A204.1 (cell line): Measurements from ENCODE around the gene PDE4DIP.
"Not testable (repeated sequence)": the region's sequence is repeated elsewhere in the genome, so short reads cannot be mapped to it uniquely, and the experiment has no call there.

ENCODE experiments used
- FAIRE-seq: peaks from 2 replicates; lab custom pipeline; 2012; peaks lifted over from hg19 to GRCh38; lab: Jason Lieb, UNC

Gene PDE4DIP

DNA sequence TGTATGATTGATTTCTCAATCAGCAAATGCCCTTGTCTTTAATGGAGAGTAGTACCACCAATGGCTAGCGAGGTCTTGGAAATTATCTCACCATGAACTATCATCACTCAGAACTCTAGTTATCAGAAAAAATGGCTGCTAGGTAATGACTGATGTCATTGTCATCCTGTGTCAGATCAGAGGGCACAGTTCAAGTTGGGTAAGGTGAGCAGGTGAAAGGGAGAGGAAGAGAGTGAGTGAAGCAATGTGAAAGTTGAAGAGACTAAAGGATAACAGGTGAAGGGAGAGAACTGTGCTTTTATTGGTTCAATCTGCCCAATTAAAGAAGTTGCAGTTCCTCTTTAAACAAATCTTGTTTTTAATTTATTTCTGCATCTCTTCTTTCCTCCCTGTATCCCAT, 76.8 kb downstream of the PDE4DIP start:
- FAIRE-seq = not testable (repeated sequence)

DNA sequence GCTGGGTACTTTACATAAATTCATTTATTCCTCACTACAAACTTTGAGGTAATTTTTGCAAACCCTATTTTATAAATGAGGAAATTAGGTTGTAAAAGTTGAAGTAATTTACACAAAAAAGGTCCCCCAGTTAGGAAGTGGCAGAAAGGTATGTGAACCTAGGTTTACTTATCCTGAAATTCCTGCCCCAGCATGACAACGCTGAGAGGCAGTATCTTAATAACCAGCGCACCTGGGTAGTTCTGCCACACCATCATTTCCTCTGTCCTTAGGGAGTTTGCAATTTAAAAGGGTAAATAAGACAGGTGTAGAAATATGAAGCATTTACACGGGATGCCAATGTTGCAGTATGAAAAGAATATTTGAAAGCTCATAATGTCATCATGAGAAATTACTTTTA, 79.6 kb downstream of the PDE4DIP start:
- FAIRE-seq = not testable (repeated sequence)

DNA sequence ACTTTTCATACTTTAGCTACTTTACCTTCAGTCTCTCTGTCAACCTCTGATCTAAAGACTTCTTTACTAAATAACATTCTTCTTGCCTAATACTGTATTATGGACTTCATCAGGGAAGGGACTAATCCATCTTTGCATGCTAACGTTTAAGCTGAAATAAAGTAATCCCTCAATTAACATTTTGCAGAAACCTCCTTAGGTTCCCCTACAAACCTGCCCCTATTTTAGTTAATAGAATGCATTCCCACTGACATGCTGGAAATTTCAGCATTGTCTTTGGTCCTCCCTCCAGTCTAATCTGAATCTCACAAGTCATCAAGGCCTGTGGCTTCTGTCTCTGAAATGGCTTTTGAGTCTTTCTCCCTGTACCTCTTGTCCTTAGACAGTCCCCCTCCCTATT, 83.4 kb downstream of the PDE4DIP start:
- FAIRE-seq = not testable (repeated sequence)

DNA sequence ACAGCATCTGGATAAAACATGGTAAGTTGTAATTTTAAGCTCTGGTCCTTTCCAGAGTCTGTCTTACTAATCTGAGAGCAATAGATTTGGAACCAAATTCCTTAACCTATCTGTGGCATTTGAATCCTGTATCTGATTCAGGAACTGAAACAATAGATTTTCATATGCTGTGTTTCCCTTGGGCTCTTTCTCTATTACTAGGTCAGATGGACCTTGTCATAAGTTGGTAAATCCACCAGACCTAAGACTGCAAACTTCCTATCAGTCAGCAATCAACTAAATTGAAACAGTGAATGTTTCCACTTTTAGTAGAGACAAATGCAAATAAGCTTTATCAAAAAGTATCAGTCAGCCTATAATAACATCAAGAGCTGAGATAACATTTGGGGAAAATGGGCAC, 85.0 kb downstream of the PDE4DIP start:
- FAIRE-seq = not testable (repeated sequence)

GRCh38 chr1:148935381-148936002, 91.3 kb downstream of the PDE4DIP start:
- not testable (repeated sequence) for FAIRE-seq

DNA sequence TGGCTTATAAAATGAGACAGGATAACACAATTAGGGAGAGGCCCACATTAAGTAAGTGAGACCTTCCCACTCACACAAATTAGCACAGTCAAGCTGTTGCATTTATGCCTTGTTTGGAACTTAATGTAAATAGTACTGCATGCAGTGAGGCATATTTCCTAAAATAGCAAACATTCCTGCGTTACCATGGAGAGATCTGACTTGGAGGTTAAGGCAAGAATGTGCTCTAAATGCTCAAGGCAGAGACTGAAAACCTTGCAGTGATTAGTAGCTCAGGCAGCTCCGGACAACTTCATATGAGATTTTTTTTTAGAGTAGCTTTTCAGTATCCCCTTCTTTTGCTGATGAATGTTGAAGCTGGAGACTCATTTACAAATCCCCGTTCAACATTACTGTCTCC, 98.7 kb downstream of the PDE4DIP start:
- not testable (repeated sequence) for FAIRE-seq

- not testable (repeated sequence) for FAIRE-seq
These were observed 100.9 kb downstream of the PDE4DIP start for GRCh38 chr1:148945130-148945529.

DNA sequence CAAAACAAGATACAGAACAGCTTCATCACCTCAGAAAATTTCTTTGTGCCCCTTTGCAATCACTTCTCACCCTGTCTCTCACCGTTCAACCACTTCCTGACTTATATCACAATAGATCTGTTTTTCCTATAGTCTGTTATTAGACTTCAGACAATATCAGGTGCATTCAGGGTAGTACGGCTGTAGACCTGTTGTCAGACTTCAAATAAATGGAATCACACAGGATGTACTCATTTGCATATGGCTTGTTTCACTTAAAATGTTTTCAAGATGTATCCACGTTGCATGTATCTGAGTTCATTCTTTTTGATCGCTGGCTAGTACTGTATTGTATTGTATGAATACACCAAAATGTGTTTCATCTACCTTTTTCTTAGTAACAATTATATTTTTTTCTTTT, 104.5 kb downstream of the PDE4DIP start:
- FAIRE-seq = not testable (repeated sequence)

DNA sequence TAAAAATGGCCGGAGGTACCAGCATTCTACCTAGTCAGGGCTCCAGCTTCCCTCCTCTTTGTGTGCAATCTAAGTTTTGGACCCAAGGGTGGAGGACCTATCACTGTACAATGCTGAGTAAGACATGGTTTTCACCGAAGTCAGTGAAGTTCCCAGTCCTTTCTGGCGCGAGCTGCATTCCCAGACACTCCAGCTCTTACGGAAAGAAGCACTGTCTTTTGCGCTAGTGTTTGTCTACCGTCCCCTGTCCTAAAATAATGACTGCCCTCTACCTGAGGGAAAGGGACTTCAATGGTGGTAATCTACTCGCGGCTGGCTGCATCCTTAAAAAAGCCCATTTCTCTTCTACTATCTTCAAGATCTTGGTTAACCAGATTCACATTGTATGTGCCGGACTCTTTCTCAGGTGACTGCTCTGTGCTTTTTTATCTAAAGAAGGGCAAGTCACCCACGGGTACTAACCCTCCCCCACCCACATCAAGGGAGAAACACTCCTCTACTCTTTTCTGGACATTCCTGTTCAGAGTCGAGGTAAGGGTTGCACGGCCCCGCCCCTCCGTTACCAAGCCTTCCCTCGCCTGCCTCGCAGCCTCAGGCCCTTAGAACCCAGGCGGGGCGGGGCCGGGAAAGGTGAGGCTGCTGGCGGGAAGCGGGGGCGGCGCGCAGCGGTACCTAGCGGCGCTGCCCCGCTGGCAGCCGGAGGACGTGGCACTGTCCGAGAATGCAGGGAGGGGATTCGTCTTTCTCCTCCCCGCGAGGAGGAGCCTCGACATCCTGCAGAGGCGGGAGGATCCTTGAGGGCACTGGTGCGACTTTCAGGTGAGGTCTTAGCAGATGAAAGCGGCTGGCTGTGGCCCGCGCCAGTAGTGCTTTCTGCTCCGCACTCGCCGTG, 107.4 kb downstream of the PDE4DIP start:
- FAIRE-seq = not testable (repeated sequence)

GRCh38 chr1:148952253-148952937, 108.2 kb downstream of the PDE4DIP start:
- not testable (repeated sequence) for FAIRE-seq

DNA sequence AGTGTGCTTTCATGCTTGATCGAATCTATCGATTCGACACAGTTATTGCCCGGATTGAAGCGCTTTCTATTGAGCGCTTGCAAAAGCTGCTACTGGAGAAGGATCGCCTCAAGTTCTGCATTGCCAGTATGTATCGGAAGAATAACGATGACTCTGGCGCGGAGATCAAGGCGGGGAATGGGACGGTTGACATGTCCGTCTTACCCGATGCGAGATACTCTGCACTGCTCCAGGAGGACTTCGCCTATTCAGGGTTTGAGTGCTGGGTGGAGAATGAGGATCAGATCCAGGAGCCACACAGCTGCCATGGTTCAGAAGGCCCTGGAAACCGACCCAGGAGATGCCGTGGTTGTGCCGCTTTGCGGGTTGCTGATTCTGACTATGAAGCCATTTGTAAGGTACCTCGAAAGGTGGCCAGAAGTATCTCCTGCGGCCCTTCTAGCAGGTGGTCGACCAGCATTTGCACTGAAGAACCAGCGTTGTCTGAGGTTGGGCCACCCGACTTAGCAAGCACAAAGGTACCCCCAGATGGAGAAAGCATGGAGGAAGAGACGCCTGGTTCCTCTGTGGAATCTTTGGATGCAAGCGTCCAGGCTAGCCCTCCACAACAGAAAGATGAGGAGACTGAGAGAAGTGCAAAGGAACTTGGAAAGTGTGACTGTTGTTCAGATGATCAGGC, 108.8 kb downstream of the PDE4DIP start:
- FAIRE-seq = not testable (repeated sequence)

- FAIRE-seq = not testable (repeated sequence)
These were observed 109.5 kb downstream of the PDE4DIP start for GRCh38 chr1:148953730-148954129.

GRCh38 chr1:148958343-148958742, 114.1 kb downstream of the PDE4DIP start:
- FAIRE-seq = not testable (repeated sequence)

DNA sequence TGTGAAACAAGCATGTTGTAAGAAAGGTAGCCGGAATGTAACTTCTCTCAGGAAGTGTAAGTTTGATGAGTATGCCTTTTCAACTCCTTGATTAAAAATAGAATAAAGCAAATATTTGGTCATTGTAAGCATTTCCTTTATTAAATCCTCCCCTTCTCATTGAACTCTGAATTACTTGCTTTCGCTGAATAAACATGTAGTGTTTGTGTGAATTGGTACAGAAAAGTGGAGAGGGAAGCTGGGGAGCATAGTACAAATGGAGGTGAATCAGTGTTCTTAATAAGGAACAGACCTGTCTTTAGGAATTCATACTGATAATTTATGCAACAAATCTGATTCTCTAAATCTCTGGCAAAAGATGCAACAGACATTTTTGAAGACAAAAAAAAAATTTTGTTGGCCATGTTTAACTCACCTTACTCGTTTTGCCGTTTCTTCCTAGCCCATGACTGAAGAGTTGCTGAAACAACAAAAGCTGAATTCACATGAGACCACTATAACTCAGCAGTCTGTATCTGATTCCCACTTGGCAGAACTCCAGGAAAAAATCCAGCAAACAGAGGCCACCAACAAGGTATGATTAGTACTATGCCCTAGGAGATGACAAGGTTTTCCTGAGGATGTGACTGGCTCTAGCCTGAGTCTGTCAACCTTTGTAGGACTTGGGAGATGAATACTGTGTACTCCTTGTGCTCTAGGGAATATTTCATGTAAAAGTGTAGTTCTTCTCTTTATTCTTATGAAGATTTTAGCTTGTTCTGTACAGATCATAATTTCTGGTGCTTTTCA, 116.2 kb downstream of the PDE4DIP start:
- FAIRE-seq = not testable (repeated sequence)

GRCh38 chr1:148962127-148962857, 118.1 kb downstream of the PDE4DIP start:
- not testable (repeated sequence) for FAIRE-seq

DNA sequence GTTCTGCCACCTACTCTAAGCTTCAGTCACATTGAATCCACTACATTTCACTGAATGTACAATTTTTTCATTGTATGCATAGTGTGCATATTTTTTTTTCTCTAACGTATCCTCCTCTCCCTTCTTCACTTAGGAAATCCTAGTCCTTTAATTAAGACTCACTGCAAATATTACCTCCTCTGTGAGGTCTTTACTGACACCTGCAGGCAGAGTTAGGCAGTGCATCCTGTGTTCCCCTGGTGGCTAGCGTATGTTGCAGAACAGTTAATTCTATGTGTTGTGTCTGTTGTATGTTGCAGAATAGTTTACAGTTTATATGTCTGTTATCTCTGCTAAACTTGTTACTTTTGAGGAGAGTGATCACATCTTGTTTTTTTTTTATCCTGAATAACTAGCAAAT, 121.9 kb downstream of the PDE4DIP start:
- peak; percentile 87 for FAIRE-seq

- FAIRE-seq = not testable (repeated sequence)
These were observed 123.4 kb downstream of the PDE4DIP start for GRCh38 chr1:148967580-148967979.

DNA sequence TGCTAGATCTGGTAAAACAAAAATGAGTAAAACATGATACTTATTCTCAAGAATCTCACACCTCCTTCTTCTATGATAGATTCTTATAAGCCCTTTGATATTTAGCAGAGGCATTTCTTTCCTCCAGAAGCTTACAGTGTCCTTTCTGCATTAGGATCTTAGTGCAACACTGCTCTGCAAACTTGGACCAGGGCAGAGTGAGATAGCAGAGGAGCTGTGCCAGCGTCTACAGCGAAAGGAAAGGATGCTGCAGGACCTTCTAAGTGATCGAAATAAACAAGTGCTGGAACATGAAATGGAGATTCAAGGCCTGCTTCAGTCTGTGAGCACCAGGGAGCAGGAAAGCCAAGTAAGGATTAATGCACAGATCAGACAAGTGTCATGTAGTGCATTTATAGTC, 124.5 kb downstream of the PDE4DIP start:
- FAIRE-seq = not testable (repeated sequence)

DNA sequence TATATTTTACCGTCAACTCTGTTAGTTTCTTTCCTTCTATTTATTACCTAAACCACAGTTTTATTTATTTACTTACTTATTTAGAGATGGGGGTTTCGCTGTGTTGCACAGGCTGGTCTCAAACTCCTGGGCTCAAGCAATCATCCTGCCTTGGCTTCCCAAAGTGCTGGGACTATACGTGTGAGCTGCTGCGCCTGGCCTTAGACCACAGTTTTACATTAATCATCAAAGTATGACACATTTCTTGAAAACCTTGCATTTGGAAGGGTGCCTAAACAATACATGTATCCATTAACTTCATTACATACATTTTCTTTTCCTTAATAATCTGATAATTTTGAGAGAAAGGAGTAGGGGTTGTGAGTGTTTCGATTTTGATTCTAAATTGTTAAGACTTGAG, 124.9 kb downstream of the PDE4DIP start:
- FAIRE-seq = not testable (repeated sequence)

- not testable (repeated sequence) for FAIRE-seq
These were observed 131.2 kb downstream of the PDE4DIP start for GRCh38 chr1:148975453-148975852.
